Peyer's patch (tissue), 4 donors: ENCODE data around the gene ADARB1. TPM values are rescaled to one million over a fixed set of nuclear protein-coding genes. Genes with fewer than 3 reads are reported as not detected.
A peak's percentile ranks its signal among the peaks of the same experiment; 100 is the strongest.

Experiments used
- DNase-seq, 3 donors: peaks; one replicate each; pipeline ENCODE4 v3.0.0-alpha.2; 2017 to 2019
- H3K27ac ChIP-seq, 4 donors: fragments of 200-600 bp; sonication (generic); one replicate each; pipeline ENCODE4 v1.5.1; 2016 to 2019
- H3K27me3 ChIP-seq, 2 donors: fragments of 200-600 bp; sonication (generic); one replicate each; pipeline ENCODE4 v1.5.1; 2019
- H3K36me3 ChIP-seq, 3 donors: fragments of 200-600 bp; sonication (generic); one replicate each; pipeline ENCODE4 v1.5.1; 2016 to 2019
- H3K4me1 ChIP-seq, 4 donors: fragments of 200-600 bp; sonication (generic); one replicate each; pipeline ENCODE4 v1.5.1; 2016 to 2019
- H3K4me3 ChIP-seq, 4 donors: fragments of 200-600 bp; sonication (generic); 1 replicate in 3 of 4; 2 replicates in 1 of 4; pipeline ENCODE4 v1.5.1; 2016 to 2019; ENCODE audit warnings: mild to moderate bottlenecking in 1 of 4
- H3K9me3 ChIP-seq, 4 donors: fragments of 200-600 bp; sonication (generic); one replicate each; pipeline ENCODE4 v1.5.1; 2016 to 2019; ENCODE audit warnings: mild to moderate bottlenecking in 1 of 4
- POLR2A ChIP-seq, 2 donors: fragments of 450-650 bp; IDR thresholded peaks; one replicate each; pipeline ENCODE4 v1.5.1; 2017; ENCODE audit warnings: antibody characterized with exemption in 2 of 2, mild to moderate bottlenecking in 2 of 2, moderate library complexity in 2 of 2
- total RNA-seq, 4 donors: library from RNA; depleted of rRNA; stranded (reverse); fragments of >200 nt; gene quantifications; one replicate each; pipeline ENCODE4 v1.1.0, GENCODE V29; 2016
- TF ChIP-seq, protein P1 (sequence below), 6 experiments: fragments of 450-650 bp in 4 of 6; fragments of 200-600 bp in 2 of 6; sonication (generic) in 1 of 6; IDR thresholded peaks; one replicate each; pipeline ENCODE4 v1.5.1; 2017 to 2019; ENCODE audit warnings: antibody characterized with exemption in 6 of 6, mild to moderate bottlenecking in 3 of 6, moderate library complexity in 1 of 6

ADARB1 gene
- total RNA-seq, 4 donors from 2014 or later: 7.4 to 47.9 (median 10.0) TPM

DNA sequence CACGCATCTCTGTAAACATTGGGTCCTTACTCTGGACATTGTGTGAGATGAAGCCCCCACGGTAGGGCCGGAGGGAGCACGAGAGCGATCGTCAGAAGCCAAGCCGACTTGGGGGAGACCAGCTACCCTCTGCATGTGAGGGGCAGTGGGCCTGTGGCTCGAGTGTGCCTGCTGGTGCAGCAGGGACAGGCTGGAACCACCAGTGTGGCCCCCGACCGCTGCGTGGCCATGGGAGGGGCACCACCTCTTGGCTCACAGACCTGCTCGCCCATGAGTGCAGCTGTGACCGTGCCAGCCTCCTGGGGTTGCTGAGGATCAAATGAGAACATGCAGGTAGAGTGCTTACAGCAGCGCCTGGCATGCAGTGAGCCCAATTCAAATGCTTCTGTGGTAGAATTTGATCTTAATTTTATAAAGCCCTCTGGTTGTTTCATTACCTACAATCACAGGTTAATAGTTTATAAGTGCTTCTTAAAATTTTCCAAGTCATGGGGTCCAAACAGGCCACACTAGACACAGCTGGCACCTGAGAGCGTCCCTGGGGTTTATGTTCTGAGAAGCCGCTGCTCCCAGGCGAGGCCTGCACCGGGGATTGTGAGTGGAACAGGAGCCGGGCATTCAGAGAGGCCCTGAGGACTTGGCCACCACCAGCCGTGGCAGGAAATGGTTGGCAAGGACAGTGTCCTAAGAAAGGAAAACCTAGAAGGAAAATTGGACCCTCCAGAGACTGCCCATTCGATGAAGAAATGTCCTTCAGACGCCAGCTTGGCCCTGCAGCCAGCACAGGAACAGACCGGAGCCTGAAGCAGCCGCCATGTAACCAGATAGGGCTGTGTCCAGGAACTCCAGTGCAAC, 22.6 kb upstream of the ADARB1 start:
- no peak for TF ChIP-seq POLR2A (IDR thresholded peaks at IDR 0.05)
- TF ChIP-seq, protein P1, sequence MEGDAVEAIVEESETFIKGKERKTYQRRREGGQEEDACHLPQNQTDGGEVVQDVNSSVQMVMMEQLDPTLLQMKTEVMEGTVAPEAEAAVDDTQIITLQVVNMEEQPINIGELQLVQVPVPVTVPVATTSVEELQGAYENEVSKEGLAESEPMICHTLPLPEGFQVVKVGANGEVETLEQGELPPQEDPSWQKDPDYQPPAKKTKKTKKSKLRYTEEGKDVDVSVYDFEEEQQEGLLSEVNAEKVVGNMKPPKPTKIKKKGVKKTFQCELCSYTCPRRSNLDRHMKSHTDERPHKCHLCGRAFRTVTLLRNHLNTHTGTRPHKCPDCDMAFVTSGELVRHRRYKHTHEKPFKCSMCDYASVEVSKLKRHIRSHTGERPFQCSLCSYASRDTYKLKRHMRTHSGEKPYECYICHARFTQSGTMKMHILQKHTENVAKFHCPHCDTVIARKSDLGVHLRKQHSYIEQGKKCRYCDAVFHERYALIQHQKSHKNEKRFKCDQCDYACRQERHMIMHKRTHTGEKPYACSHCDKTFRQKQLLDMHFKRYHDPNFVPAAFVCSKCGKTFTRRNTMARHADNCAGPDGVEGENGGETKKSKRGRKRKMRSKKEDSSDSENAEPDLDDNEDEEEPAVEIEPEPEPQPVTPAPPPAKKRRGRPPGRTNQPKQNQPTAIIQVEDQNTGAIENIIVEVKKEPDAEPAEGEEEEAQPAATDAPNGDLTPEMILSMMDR (IDR thresholded peaks at IDR 0.05): no peak
- no peak for DNase-seq
- no peaks in the 10 kb centered on the region for H3K36me3 ChIP-seq
- no peak overlapping the region for H3K4me3 ChIP-seq
- H3K9me3 ChIP-seq: no peaks in the 10 kb centered on the region
- no peaks in the 10 kb centered on the region for H3K4me1 ChIP-seq
- no peaks in the 10 kb centered on the region for H3K27me3 ChIP-seq
- H3K27ac ChIP-seq: no peak overlapping the region

DNA sequence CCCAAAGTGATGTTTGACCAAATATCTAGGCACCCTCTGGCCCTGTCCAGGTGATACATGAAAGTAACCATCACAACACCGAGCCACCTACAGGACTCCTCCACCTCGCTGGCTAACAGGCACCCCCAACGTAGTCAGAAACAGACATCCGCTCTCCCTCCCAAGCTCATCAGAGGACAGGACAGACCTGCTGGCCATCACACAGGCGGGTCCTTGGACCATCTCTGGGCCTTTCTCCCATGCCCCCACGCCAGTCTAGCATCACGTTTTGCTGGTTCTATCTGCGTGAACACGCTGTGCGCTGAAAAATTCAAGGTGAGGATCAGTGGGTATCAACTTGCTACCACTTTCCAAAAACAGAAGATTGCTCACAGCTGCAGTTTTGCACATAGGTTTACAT, 21.4 kb upstream of the ADARB1 start:
- TF ChIP-seq, protein P1 (IDR thresholded peaks at IDR 0.05): no peak
- TF ChIP-seq POLR2A (IDR thresholded peaks at IDR 0.05): no peak
- H3K4me1 ChIP-seq: no peaks in the 10 kb centered on the region
- no peak overlapping the region for H3K27ac ChIP-seq
- H3K9me3 ChIP-seq: no peaks in the 10 kb centered on the region
- no peaks in the 10 kb centered on the region for H3K36me3 ChIP-seq
- no peak overlapping the region for H3K4me3 ChIP-seq
- H3K27me3 ChIP-seq: no peaks in the 10 kb centered on the region
- peak in 1 of 3 donors; percentile 31 for DNase-seq

DNA sequence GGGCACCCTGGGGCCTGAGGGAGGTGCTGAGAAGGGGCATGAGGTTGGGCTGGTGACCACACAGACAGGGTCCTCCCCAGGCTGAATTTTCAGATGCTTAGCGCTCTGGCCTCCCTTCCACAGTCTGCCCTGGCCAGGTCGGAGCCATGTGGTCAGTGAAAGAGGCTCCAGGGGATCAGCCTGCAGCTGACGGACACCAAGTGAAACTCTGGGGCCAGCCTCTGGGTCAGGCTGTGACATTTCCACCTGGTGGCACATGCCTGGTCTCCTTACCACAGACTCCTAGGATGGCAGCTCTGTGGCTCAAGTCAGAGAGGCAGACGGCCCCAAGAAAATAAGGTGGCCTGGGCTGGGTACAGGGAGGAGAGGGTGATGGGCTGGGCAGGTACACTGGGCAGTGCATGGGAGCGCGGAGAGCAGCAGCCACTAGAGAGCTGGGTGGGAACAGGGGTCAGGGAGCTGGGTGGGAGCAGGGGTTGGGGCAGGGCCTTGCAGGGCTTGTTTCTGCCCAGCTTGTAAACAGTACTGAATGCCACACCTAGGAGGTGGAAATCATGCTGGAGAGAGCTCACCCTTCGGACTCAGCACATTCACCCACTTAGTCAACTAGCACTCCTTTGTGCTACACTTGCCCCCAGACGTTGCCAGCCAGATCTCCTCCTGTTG, 20.7 kb upstream of the ADARB1 start:
- no peak for TF ChIP-seq POLR2A (IDR thresholded peaks at IDR 0.05)
- TF ChIP-seq, protein P1 (IDR thresholded peaks at IDR 0.05): no peak
- no peaks in the 10 kb centered on the region for H3K36me3 ChIP-seq
- H3K4me3 ChIP-seq: no peak overlapping the region
- DNase-seq: no peak
- no peaks in the 10 kb centered on the region for H3K4me1 ChIP-seq
- no peaks in the 10 kb centered on the region for H3K27me3 ChIP-seq
- H3K27ac ChIP-seq: no peak overlapping the region
- H3K9me3 ChIP-seq: no peaks in the 10 kb centered on the region

DNA sequence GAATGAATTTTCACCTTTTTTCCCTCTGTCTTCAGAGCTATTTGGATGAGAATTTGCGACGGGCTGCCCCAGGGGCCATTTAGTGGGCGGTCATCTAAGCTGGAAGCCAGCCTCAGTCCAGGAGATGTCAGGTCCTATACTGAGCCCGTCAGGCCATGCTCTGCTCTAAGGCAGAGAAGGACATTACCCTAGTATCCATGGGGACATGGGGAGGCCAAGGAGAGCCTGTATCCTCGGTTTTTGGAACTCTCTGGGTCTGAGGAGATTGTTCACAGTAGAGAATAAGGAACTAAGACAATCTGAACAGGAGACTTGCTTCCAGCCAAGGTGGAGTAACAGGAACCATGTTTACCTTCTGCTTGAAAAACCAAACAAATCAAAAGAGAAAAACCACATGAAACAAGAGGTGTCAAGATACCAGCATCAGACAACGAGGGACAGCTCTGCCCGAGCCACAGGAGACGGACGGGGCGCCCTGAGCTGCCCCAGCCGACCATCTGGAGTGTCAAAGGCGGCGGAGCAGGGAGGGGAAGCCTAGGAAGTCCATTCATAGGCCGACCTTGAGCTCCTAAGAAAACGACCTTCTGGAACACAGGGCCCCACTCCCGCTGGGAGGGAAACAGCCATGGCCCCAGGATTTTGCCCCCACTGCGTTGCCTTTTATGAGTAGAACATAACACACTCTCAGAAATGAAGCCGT, 20.0 kb upstream of the ADARB1 start:
- no peak overlapping the region for H3K4me3 ChIP-seq
- DNase-seq: no peak

DNA sequence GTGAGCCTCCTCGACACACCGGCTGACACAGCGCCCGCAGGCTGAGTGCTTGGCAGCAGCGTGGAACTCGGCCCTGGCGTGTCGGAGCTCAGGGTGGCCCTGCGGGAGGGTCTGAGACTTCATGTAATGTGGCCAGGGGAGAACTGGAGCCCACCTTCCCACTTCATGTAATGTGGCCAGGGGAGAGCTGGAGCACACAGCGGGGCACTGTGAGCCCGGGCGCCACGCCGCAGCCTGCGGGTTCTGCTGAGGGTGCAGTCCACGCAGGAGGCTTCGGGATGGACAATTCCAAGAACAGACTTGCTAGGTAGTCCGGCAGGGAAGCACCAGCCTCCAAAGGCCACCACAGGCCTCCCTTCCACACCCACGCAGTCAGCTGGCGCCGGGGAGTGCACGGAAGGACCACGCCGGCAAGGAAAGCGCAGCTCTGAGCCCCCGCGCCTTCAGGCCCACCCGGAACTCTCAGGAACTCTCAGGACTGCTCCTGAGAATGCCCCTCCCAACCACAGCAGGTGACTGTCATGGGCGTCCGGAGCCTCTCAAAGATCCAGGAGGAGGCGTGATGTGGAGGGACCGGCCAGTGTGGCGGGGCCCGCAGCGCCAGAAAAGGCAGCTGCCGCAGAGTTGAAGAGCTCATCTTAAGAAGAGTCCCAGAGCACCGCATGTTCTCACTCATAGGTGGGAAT, 19.3 kb upstream of the ADARB1 start:
- no peak overlapping the region for H3K4me3 ChIP-seq
- H3K9me3 ChIP-seq: no peaks in the 10 kb centered on the region
- no peaks in the 10 kb centered on the region for H3K36me3 ChIP-seq
- TF ChIP-seq, protein P1 (IDR thresholded peaks at IDR 0.05): no peak
- no peak for TF ChIP-seq POLR2A (IDR thresholded peaks at IDR 0.05)
- H3K27me3 ChIP-seq: no peaks in the 10 kb centered on the region
- no peaks in the 10 kb centered on the region for H3K4me1 ChIP-seq
- peak in 1 of 3 donors; percentile 42 for DNase-seq
- no peak overlapping the region for H3K27ac ChIP-seq

More for the DNA sequence above, 20.0 kb upstream of the ADARB1 start:
- Histone ChIP-seq H3K4me1 (no peaks in the 10 kb centered on the region), H3K27ac (no peak overlapping the region), H3K9me3 (no peaks in the 10 kb centered on the region), H3K36me3 (no peaks in the 10 kb centered on the region), H3K27me3 (no peaks in the 10 kb centered on the region)
- TF ChIP-seq, protein P1 (IDR thresholded peaks at IDR 0.05): no peak
